HUES48 (cell line): ENCODE data around the gene LCN6.
"Not testable (repeated sequence)": the region's sequence is repeated elsewhere in the genome, so short reads cannot be mapped to it uniquely, and the experiment has no call there.

Experiments
- H3K27ac ChIP-seq: one replicate; pipeline ENCODE4 v1.7.0; 2013; ENCODE audit warnings: low read depth, low read length, inconsistent platforms
- H3K27me3 ChIP-seq: 2 replicates; pipeline ENCODE4 v1.6.1; 2013; ENCODE audit warnings: mild to moderate bottlenecking, low read length; ENCODE audit not compliant: control insufficient read depth, insufficient read depth
- H3K36me3 ChIP-seq: 2 replicates; pipeline ENCODE4 v1.6.1; 2013; ENCODE audit warnings: low read length; ENCODE audit not compliant: control insufficient read depth, insufficient read depth
- H3K4me1 ChIP-seq: 2 replicates; pipeline ENCODE4 v1.6.1; 2013; ENCODE audit warnings: mild to moderate bottlenecking, low read length; ENCODE audit not compliant: control insufficient read depth, insufficient read depth
- H3K4me3 ChIP-seq: 2 replicates; pipeline ENCODE4 v1.5.1; 2013; ENCODE audit warnings: mild to moderate bottlenecking, low read depth, low read length
- H3K9ac ChIP-seq: 2 replicates; pipeline ENCODE4 v1.6.1; 2013; ENCODE audit warnings: mild to moderate bottlenecking, low read depth, low read length, moderate library complexity
- H3K9me3 ChIP-seq: 2 replicates; pipeline ENCODE4 v1.6.1; 2013; ENCODE audit warnings: low read length; ENCODE audit not compliant: control insufficient read depth, insufficient read depth

Gene LCN6

GRCh38 chr9:136748201-136748600, at the start of gene LCN6:
Gene LCN6 (minus strand): TSS chr9:136748525. CDS start chr9:136748483, 42 bp downstream.
- H3K4me1 ChIP-seq: no peaks in the 10 kb centered on the region
- no peak within 1 kb of the TSS for H3K27ac ChIP-seq
- H3K9ac ChIP-seq: no peak within 1 kb of the TSS
- H3K9me3 ChIP-seq: no peaks in the 10 kb centered on the region; the same call in 1 of the 2 replicates
- no peaks in the 10 kb centered on the region for H3K27me3 ChIP-seq
- no peaks in the 10 kb centered on the region for H3K36me3 ChIP-seq
- no peak within 1 kb of the TSS for H3K4me3 ChIP-seq

GRCh38 chr9:136796775-136797347, 48.5 kb upstream of the LCN6 start:
- H3K27ac ChIP-seq: peak overlapping the region; percentile 40
- H3K9ac ChIP-seq, H3K4me1 ChIP-seq, H3K4me3 ChIP-seq, H3K9me3 ChIP-seq: not testable (repeated sequence)
- peaks cover 14% of the 10 kb centered on the region; the same call in 1 of the 2 replicates for H3K36me3 ChIP-seq
- peaks cover 15% of the 10 kb centered on the region for H3K27me3 ChIP-seq

GRCh38 chr9:136796238-136796774, 48.0 kb upstream of the LCN6 start, which contains the start of gene CCDC183:
Gene CCDC183 (plus strand): TSS chr9:136796338. CDS start chr9:136796398, 60 bp downstream.
- Histone ChIP-seq H3K9me3 (no peaks in the 10 kb centered on the region), H3K9ac (no peak within 1 kb of the TSS), H3K4me3 (no peak within 1 kb of the TSS), H3K36me3 (peaks cover 14% of the 10 kb centered on the region; the same call in 1 of the 2 replicates), H3K27ac (peak within 1 kb of the TSS; percentile 79), H3K4me1 (peaks cover under 1% of the 10 kb centered on the region; the same call in 1 of the 2 replicates), H3K27me3 (peaks cover 15% of the 10 kb centered on the region)

GRCh38 chr9:136795000-136795348, 46.6 kb upstream of the LCN6 start:
- Histone ChIP-seq H3K9me3 (no peaks in the 10 kb centered on the region), H3K4me3 (no peak overlapping the region), H3K36me3 (peaks cover 14% of the 10 kb centered on the region; the same call in 1 of the 2 replicates), H3K27ac (no peak overlapping the region), H3K27me3 (peaks cover 15% of the 10 kb centered on the region), H3K4me1 (peaks cover 5% of the 10 kb centered on the region), H3K9ac (no peak overlapping the region)

- H3K27ac ChIP-seq: no peak overlapping the region
Measured at GRCh38 chr9:136794281-136794999, 46.1 kb upstream of the LCN6 start.

GRCh38 chr9:136793086-136793946, 45.0 kb upstream of the LCN6 start:
- Histone ChIP-seq H3K9ac (no peak overlapping the region), H3K9me3 (no peaks in the 10 kb centered on the region), H3K27ac (no peak overlapping the region), H3K36me3 (peaks cover 14% of the 10 kb centered on the region; the same call in 1 of the 2 replicates), H3K27me3 (no peaks in the 10 kb centered on the region), H3K4me3 (no peak overlapping the region), H3K4me1 (peaks cover 5% of the 10 kb centered on the region)

More at GRCh38 chr9:136794281-136794999, 46.1 kb upstream of the LCN6 start:
- Histone ChIP-seq H3K9ac (no peak overlapping the region), H3K36me3 (peaks cover 14% of the 10 kb centered on the region; the same call in 1 of the 2 replicates), H3K9me3 (no peaks in the 10 kb centered on the region), H3K27me3 (peaks cover 11% of the 10 kb centered on the region), H3K4me1 (peaks cover 5% of the 10 kb centered on the region), H3K4me3 (no peak overlapping the region)

- H3K4me1 ChIP-seq: peaks cover 5% of the 10 kb centered on the region
- no peak overlapping the region for H3K9ac ChIP-seq
- no peaks in the 10 kb centered on the region for H3K9me3 ChIP-seq
- H3K4me3 ChIP-seq: peak overlapping the region; percentile 84; the same call in 1 of the 2 replicates
- peaks cover 14% of the 10 kb centered on the region; the same call in 1 of the 2 replicates for H3K36me3 ChIP-seq
- peak overlapping the region; percentile 39 for H3K27ac ChIP-seq
- H3K27me3 ChIP-seq: no peaks in the 10 kb centered on the region
Measured at GRCh38 chr9:136792321-136793085, 44.2 kb upstream of the LCN6 start.

GRCh38 chr9:136791516-136792276, 43.4 kb upstream of the LCN6 start:
- peak overlapping the region; percentile 78 for H3K27ac ChIP-seq
- H3K4me1 ChIP-seq: peaks cover 5% of the 10 kb centered on the region
- H3K9ac ChIP-seq: peak overlapping the region; percentile 50; the same call in 1 of the 2 replicates

GRCh38 chr9:136790640-136791515, 42.6 kb upstream of the LCN6 start, which contains the start of gene TMEM141:
Gene TMEM141 (plus strand): TSS chr9:136791344. CDS start chr9:136791371, 27 bp downstream.
- H3K9ac ChIP-seq: peak within 1 kb of the TSS; percentile 50; the same call in 1 of the 2 replicates

More at GRCh38 chr9:136791516-136792276, 43.4 kb upstream of the LCN6 start:
- peak overlapping the region; percentile 84 for H3K4me3 ChIP-seq
- no peaks in the 10 kb centered on the region for H3K27me3 ChIP-seq
- peaks cover 14% of the 10 kb centered on the region; the same call in 1 of the 2 replicates for H3K36me3 ChIP-seq
- H3K9me3 ChIP-seq: no peaks in the 10 kb centered on the region

More at GRCh38 chr9:136790640-136791515, 42.6 kb upstream of the LCN6 start, which contains the start of gene TMEM141:
- peaks cover 5% of the 10 kb centered on the region for H3K4me1 ChIP-seq
- H3K9me3 ChIP-seq: no peaks in the 10 kb centered on the region
- H3K36me3 ChIP-seq: peaks cover 14% of the 10 kb centered on the region; the same call in 1 of the 2 replicates
- H3K27me3 ChIP-seq: no peaks in the 10 kb centered on the region
- H3K27ac ChIP-seq: peak within 1 kb of the TSS; percentile 88
- H3K4me3 ChIP-seq: peak within 1 kb of the TSS; percentile 84
